ENCODE results near the gene NUP35. TPM values are rescaled to one million over a fixed set of nuclear protein-coding genes. Genes with fewer than 3 reads are reported as not detected.

NUP35 gene
- total RNA-seq, 2 experiments from 2014 or later = 36.5 to 37.3 TPM

DNA sequence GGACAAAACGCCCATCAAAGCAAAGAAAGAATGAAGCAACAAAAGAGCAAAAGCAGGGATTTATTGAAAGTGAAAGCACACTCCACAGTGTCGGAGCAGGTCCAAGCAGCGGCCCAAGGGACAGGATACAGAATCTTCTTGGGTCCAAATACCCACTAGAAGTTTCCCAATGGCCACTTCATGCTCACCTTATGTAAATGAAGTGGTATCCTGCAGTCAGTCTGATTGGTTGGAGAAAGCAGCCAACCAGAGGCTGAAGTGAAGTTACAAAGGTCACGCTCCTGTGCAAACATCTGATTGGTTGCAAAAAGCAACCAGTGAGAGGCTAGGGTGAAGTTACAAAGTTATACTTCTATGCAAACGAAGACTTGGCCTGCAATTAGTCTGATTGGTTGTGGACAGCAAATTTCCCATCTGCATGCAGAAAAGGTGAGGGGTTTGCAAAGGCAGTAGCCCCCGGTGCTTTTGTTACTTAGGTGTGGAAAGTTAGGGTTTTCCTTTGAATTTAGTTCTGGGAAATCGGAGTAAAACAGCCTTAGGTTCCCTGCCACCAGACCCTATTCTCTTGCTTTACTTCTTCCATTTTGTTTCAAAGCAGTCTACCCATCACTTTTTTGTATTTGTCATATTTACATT, 32.8 kb upstream of the NUP35 start:
- H2AFZ ChIP-seq (ENCODE audit: low read length) = no peak overlapping the region
- POLR2A ChIA-PET = no interaction called here
- TF ChIP-seq, protein P1, sequence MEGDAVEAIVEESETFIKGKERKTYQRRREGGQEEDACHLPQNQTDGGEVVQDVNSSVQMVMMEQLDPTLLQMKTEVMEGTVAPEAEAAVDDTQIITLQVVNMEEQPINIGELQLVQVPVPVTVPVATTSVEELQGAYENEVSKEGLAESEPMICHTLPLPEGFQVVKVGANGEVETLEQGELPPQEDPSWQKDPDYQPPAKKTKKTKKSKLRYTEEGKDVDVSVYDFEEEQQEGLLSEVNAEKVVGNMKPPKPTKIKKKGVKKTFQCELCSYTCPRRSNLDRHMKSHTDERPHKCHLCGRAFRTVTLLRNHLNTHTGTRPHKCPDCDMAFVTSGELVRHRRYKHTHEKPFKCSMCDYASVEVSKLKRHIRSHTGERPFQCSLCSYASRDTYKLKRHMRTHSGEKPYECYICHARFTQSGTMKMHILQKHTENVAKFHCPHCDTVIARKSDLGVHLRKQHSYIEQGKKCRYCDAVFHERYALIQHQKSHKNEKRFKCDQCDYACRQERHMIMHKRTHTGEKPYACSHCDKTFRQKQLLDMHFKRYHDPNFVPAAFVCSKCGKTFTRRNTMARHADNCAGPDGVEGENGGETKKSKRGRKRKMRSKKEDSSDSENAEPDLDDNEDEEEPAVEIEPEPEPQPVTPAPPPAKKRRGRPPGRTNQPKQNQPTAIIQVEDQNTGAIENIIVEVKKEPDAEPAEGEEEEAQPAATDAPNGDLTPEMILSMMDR (conservative IDR thresholded peaks at IDR 0.05; ENCODE audit: low read length) = no peak
- no peak for TF ChIP-seq EZH2phosphoT487 (IDR thresholded peaks at IDR 0.05; ENCODE audit: borderline replicate concordance, low read depth, low read length)

DNA sequence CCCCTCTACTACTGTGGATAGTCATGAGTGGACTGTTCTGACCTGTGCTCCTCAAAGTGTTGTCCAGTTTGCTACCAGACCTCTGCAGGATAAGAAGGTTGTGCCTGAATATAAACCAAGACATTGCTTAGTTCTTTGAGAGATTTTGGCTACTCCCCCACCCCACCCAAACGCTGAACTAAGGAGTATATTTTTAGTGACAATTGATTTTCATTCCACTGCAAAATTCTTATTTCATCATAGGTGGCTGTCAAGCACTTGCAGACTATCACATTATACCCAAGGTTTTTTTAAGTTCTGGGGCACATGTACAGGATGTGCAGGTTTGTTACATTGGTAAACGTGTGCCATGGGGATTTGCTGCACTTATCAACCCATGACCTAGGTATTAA, 32.3 kb upstream of the NUP35 start:
- peaks cover 10% of the 10 kb centered on the region for H3K4me1 ChIP-seq (ENCODE audit: insufficient read depth, low read length, poor library complexity, severe bottlenecking)
- DNase-seq (ENCODE audit: low spot score) = no peak
- TF ChIP-seq, protein P1 (conservative IDR thresholded peaks at IDR 0.05; ENCODE audit: low read length) = no peak
- no peak for TF ChIP-seq EZH2phosphoT487 (IDR thresholded peaks at IDR 0.05; ENCODE audit: borderline replicate concordance, low read depth, low read length)
- no peaks in the 10 kb centered on the region for H3K79me2 ChIP-seq (ENCODE audit: insufficient read depth, low read depth, low read length)
- no peaks in the 10 kb centered on the region for H3K9me3 ChIP-seq (ENCODE audit: low read length)
- intact Hi-C loops (cut with micrococcal nuclease; ENCODE audit: unreplicated experiment) = no loop called here
- no peak overlapping the region for H2AFZ ChIP-seq (ENCODE audit: low read length)
- no peak overlapping the region for H3K27ac ChIP-seq (ENCODE audit: low read depth, low read length, poor library complexity, severe bottlenecking)
- ChIA-PET POLR2A (no interaction called here), CTCF (ENCODE audit: unreplicated experiment) (no interaction called here)
- no TSS peak for BruUV-seq (replicated peaks)
- no peaks in the 10 kb centered on the region for H3K9me2 ChIP-seq (ENCODE audit: insufficient read depth, low read length)
- H3K4me3 ChIP-seq (ENCODE audit: low read depth, low read length, poor library complexity, severe bottlenecking) = no peak overlapping the region
- no peaks in the 10 kb centered on the region for H4K20me1 ChIP-seq (ENCODE audit: insufficient read depth, low read length)
- no peak overlapping the region for H3K4me2 ChIP-seq (ENCODE audit: low read length)
- H3K36me3 ChIP-seq (ENCODE audit: insufficient read depth, low read length) = no peaks in the 10 kb centered on the region

More for the DNA sequence above, 32.8 kb upstream of the NUP35 start:
- Histone ChIP-seq H3K27ac (ENCODE audit: low read depth, low read length, poor library complexity, severe bottlenecking) (no peak overlapping the region), H3K4me3 (ENCODE audit: low read depth, low read length, poor library complexity, severe bottlenecking) (no peak overlapping the region), H3K4me1 (ENCODE audit: insufficient read depth, low read length, poor library complexity, severe bottlenecking) (peaks cover 10% of the 10 kb centered on the region), H4K20me1 (ENCODE audit: insufficient read depth, low read length) (no peaks in the 10 kb centered on the region), H3K9me2 (ENCODE audit: insufficient read depth, low read length) (no peaks in the 10 kb centered on the region), H3K9me3 (ENCODE audit: low read length) (no peaks in the 10 kb centered on the region), H3K79me2 (ENCODE audit: insufficient read depth, low read depth, low read length) (no peaks in the 10 kb centered on the region), H3K36me3 (ENCODE audit: insufficient read depth, low read length) (no peaks in the 10 kb centered on the region), H3K4me2 (ENCODE audit: low read length) (no peak overlapping the region)
- CTCF ChIA-PET (ENCODE audit: unreplicated experiment) = no interaction called here
- BruUV-seq (replicated peaks) = no TSS peak
- DNase-seq (ENCODE audit: low spot score) = no peak
- intact Hi-C loops (cut with micrococcal nuclease; ENCODE audit: unreplicated experiment) = no loop called here

DNA sequence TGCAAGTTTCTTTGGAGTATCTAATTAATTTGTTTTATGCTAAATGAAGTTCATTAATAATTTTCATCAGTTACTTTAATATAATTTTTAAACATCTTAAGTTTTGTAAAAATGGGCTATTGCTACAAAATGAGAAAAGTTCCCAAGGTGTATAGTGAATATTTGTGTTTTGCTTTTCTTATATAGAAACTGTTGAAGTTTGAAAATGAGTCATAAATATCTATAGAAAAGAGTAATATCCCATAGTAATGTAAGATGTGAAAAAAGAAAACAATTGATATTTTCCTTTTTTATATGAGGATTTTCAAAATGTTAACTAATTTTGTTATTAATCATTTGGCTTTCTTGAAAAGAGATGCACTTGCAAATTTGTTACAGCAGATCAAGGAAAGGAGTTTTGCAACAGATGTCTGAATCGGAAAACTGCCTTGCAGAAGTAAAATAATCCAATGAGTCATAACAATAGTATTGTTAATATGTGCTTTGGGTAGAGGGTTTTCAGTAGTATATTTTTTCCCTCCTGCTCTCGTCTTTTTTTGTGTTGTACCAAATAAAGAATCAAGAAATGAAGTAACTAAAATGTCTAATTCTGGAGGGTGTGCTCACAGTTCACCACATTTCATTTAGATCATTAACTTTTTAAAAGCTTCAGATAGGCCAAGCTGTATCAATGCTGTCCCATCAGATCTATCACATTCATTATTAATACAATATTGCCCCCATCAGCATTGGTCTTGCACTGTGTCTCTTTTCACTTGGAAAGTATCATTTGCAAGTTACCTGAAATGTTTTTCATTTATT, 30.2 kb upstream of the NUP35 start:
- Histone ChIP-seq H3K4me2 (ENCODE audit: low read length) (no peak overlapping the region), H4K20me1 (ENCODE audit: insufficient read depth, low read length) (no peaks in the 10 kb centered on the region), H3K79me2 (ENCODE audit: insufficient read depth, low read depth, low read length) (no peaks in the 10 kb centered on the region), H2AFZ (ENCODE audit: low read length) (no peak overlapping the region), H3K27ac (ENCODE audit: low read depth, low read length, poor library complexity, severe bottlenecking) (no peak overlapping the region), H3K4me3 (ENCODE audit: low read depth, low read length, poor library complexity, severe bottlenecking) (no peak overlapping the region), H3K36me3 (ENCODE audit: insufficient read depth, low read length) (no peaks in the 10 kb centered on the region), H3K4me1 (ENCODE audit: insufficient read depth, low read length, poor library complexity, severe bottlenecking) (peaks cover 8% of the 10 kb centered on the region), H3K9me3 (ENCODE audit: low read length) (no peaks in the 10 kb centered on the region), H3K9me2 (ENCODE audit: insufficient read depth, low read length) (no peaks in the 10 kb centered on the region)
- intact Hi-C loops (cut with micrococcal nuclease; ENCODE audit: unreplicated experiment) = no loop called here
- no TSS peak for BruUV-seq (replicated peaks)
- ChIA-PET POLR2A (interaction anchor here (0.6 to 1.2 kb wide), 7 partner anchors 12 to 105 kb away, joined by 3 to 6 read pairs (median 4); no protein-coding TSS in a partner anchor), CTCF (ENCODE audit: unreplicated experiment) (no interaction called here)
- no peak for DNase-seq (ENCODE audit: low spot score)
- TF ChIP-seq, protein P1 (conservative IDR thresholded peaks at IDR 0.05; ENCODE audit: low read length) = no peak
- no peak for TF ChIP-seq EZH2phosphoT487 (IDR thresholded peaks at IDR 0.05; ENCODE audit: borderline replicate concordance, low read depth, low read length)
